T-cell (primary cell): ENCODE measurements around the gene STN1. TPM values are rescaled to one million over a fixed set of nuclear protein-coding genes. Genes with fewer than 3 reads are reported as not detected.

Source experiments
- ATAC-seq, 4 experiments: fragments of 200-7000 bp in 3 of 4; fragments of 150-1000 bp in 1 of 4; cut with Tn5 transposase; replicated peaks in 1 of 4; 1 replicate in 3 of 4; 2 replicates in 1 of 4; pipeline ENCODE4 v1.10.0; 2021; ENCODE audit warnings: moderate library complexity in 3 of 4, mild to moderate bottlenecking in 2 of 4, moderate number of reproducible peaks in 1 of 4
- CTCF ChIA-PET, 2 donors: fragments of 300-600 bp; sonication (Branson Sonifier 250); formaldehyde crosslinking; loops; one replicate each; lab custom pipeline; 2022; ENCODE audit warnings: antibody characterized with exemption in 2 of 2; lab: Charles Lee
- POLR2A ChIA-PET, 2 donors: fragments of 300-600 bp; sonication (Branson Sonifier 250); formaldehyde crosslinking; loops; one replicate each; lab custom pipeline; 2022; ENCODE audit warnings: antibody characterized with exemption in 2 of 2; lab: Charles Lee
- DNase-seq, 35 experiments: peaks; one replicate each; pipeline versions ENCODE4 v3.0.0 to v3.0.0-alpha.2; 2013 to 2023
- H3K27ac ChIP-seq: one replicate; pipeline ENCODE4 v1.5.1; 2013; ENCODE audit warnings: low read length
- H3K27me3 ChIP-seq, 2 experiments: replicated peaks in 1 of 2; 1 replicate in 1 of 2; 2 replicates in 1 of 2; pipeline versions ENCODE4 v1.6.1 to v1.7.0; 2013; ENCODE audit warnings: low read length in 1 of 2, mixed read lengths in 1 of 2; ENCODE audit not compliant: control insufficient read depth in 2 of 2, insufficient read depth in 2 of 2; ENCODE audit errors: extremely low read depth in 1 of 2
- H3K36me3 ChIP-seq, 2 donors: 1 replicate in 1 of 2; 2 replicates in 1 of 2; pipeline versions ENCODE4 v1.6.1 to v1.7.0; 2013; ENCODE audit warnings: low read length in 1 of 2; ENCODE audit not compliant: control insufficient read depth in 2 of 2, insufficient read depth in 1 of 2; ENCODE audit errors: extremely low read depth in 1 of 2
- H3K4me1 ChIP-seq, 2 experiments: 1 replicate in 1 of 2; 2 replicates in 1 of 2; pipeline versions ENCODE4 v1.6.1 to v1.7.0; 2013; ENCODE audit warnings: low read length in 2 of 2, mixed read lengths in 1 of 2; ENCODE audit not compliant: insufficient read depth in 2 of 2, control insufficient read depth in 1 of 2; ENCODE audit errors: extremely low read depth in 1 of 2
- H3K4me3 ChIP-seq, 2 donors: 1 replicate in 1 of 2; 2 replicates in 1 of 2; pipeline versions ENCODE4 v1.5.1 to v1.7.0; 2013; ENCODE audit warnings: mild to moderate bottlenecking in 2 of 2, low read length in 1 of 2, moderate library complexity in 1 of 2; ENCODE audit not compliant: control insufficient read depth in 1 of 2; ENCODE audit errors: extremely low read depth in 1 of 2
- H3K9me3 ChIP-seq: 2 replicates; pipeline ENCODE4 v1.7.0; 2013
- H3K27ac Mint-ChIP-seq, 2 donors: one replicate each; pipeline ENCODE4 v1.8.0; 2020 to 2021; ENCODE audit warnings: mild to moderate bottlenecking in 2 of 2, mixed read lengths in 2 of 2
- H3K27me3 Mint-ChIP-seq, 2 donors: one replicate each; pipeline ENCODE4 v1.8.0; 2021 to 2022; ENCODE audit warnings: mixed read lengths in 2 of 2
- H3K36me3 Mint-ChIP-seq: one replicate; pipeline ENCODE4 v1.8.0; 2021; ENCODE audit warnings: mixed read lengths
- H3K4me1 Mint-ChIP-seq, 3 donors: one replicate each; pipeline ENCODE4 v1.8.0; 2020 to 2022; ENCODE audit warnings: mixed read lengths in 3 of 3, mild to moderate bottlenecking in 1 of 3
- H3K4me3 Mint-ChIP-seq, 3 donors: one replicate each; pipeline ENCODE4 v1.8.0; 2020 to 2022; ENCODE audit warnings: mild to moderate bottlenecking in 3 of 3, mixed read lengths in 3 of 3, moderate library complexity in 3 of 3
- H3K9me3 Mint-ChIP-seq, 3 donors: one replicate each; pipeline ENCODE4 v1.8.0; 2020 to 2022; ENCODE audit warnings: mixed read lengths in 3 of 3
- WGBS: methylation state at CpG from one replicate; pipeline ENCODE4 v1.1.5; 2013; ENCODE audit warnings: missing lambda C conversion rate; ENCODE audit not compliant: insufficient coverage; 5-methylcytosine and 5-hydroxymethylcytosine counted together
- total RNA-seq, 35 experiments: library from RNA in 6 of 35; stranded (reverse) in 6 of 35; fragments of 120-200 nt in 1 of 35; gene quantifications; one replicate each; pipeline versions ENCODE4 v1.2.1 to v1.2.4 and lab custom pipeline; 2013 to 2026

STN1 gene
- total RNA-seq, 5 donors from 2014 or later (not counting 1 experiment from before 2014, with no cell fraction given): 37.6 to 47.5 (median 41.8) TPM

DNA sequence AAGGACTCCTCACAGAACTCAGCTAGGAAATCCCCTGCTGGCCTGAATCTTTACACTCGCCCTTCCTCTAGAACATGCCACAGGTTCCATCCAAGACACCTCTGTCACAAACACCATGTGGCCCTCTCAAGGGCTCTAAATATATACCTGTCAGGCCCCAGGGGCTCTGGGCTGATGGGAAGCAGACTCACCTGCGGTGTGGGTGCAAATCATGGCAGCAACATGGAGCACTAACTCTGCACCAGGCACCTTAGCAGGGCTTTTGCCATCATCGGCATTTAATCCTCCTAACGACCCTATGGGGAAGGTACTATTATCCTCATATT, 80.0 kb downstream of the STN1 start:
- CTCF ChIA-PET: no interaction called here
- 14% methylated on average over 1 of the region's 4 CpGs for WGBS

DNA sequence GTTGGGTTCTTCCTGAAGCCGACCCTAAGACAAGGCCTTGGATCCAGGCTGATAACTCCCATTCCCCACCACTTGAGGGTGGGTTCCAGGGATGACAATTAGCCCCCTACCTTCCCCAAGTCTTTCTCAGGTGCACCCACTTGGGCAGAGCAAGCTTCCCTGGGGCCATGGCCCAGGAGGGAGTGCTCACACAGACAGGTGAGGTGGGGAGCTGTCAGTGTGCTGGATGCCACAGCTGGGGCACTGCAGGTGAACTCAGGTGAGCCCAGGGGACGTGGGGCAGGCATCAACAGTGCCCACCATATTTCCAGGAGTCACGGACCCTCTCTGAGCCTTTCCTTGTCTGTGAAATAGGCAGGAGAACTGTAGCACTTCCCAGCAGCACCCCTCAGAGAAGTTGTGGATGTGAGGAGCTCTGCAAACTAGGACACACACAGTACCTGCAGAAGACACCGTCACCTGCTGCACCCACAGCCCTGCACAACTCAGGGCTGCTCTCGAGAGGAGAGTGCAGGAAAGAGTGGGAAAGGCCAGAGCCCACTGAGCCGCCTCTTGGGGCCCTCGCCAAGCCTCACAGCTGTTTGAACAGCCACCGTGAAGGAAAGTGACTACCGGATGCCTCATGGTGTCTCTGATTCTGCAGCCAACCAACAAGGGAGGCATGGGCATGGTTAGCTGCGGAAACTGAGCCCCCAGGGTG, 80.5 kb downstream of the STN1 start:
- no peak for DNase-seq
- no peak overlapping the region for H3K4me3 Mint-ChIP-seq
- Histone ChIP-seq H3K9me3 (no peaks in the 10 kb centered on the region), H3K36me3 (no peaks in the 10 kb centered on the region), H3K27ac (no peak overlapping the region), H3K4me1 (no peaks in the 10 kb centered on the region), H3K27me3 (peaks cover 0 to 4% of the 10 kb centered on the region in 2 experiments), H3K4me3 (no peak overlapping the region)
- H3K27ac Mint-ChIP-seq: no peak overlapping the region
- WGBS: 72% methylated on average over 7 of the region's 10 CpGs
- no peak for ATAC-seq
- H3K9me3 Mint-ChIP-seq: peaks cover 0 to 3% (median 0%) of the 10 kb centered on the region in 3 donors
- ChIA-PET CTCF (no interaction called here), POLR2A (interaction anchor here in 1 of 2 donors (0.6 kb wide), 1 partner anchor 19 kb away, joined by 3 read pairs; no protein-coding TSS in a partner anchor)
- H3K27me3 Mint-ChIP-seq: no peaks in the 10 kb centered on the region
- no peaks in the 10 kb centered on the region for H3K4me1 Mint-ChIP-seq
- no peaks in the 10 kb centered on the region for H3K36me3 Mint-ChIP-seq

More for the DNA sequence above, 80.0 kb downstream of the STN1 start:
- POLR2A ChIA-PET: interaction anchor here in 1 of 2 donors (0.6 kb wide), 1 partner anchor 19 kb away, joined by 3 read pairs; no protein-coding TSS in a partner anchor
- no peak for DNase-seq
- Histone ChIP-seq H3K9me3 (no peaks in the 10 kb centered on the region), H3K27me3 (peaks cover 0 to 4% of the 10 kb centered on the region in 2 experiments), H3K27ac (no peak overlapping the region), H3K4me1 (no peaks in the 10 kb centered on the region), H3K4me3 (no peak overlapping the region), H3K36me3 (no peaks in the 10 kb centered on the region)
- no peaks in the 10 kb centered on the region for H3K4me1 Mint-ChIP-seq
- H3K36me3 Mint-ChIP-seq: no peaks in the 10 kb centered on the region
- ATAC-seq: no peak
- no peak overlapping the region for H3K4me3 Mint-ChIP-seq
- no peak overlapping the region for H3K27ac Mint-ChIP-seq
- no peaks in the 10 kb centered on the region for H3K27me3 Mint-ChIP-seq
- H3K9me3 Mint-ChIP-seq: peaks cover 0 to 1% (median 0%) of the 10 kb centered on the region in 3 donors

DNA sequence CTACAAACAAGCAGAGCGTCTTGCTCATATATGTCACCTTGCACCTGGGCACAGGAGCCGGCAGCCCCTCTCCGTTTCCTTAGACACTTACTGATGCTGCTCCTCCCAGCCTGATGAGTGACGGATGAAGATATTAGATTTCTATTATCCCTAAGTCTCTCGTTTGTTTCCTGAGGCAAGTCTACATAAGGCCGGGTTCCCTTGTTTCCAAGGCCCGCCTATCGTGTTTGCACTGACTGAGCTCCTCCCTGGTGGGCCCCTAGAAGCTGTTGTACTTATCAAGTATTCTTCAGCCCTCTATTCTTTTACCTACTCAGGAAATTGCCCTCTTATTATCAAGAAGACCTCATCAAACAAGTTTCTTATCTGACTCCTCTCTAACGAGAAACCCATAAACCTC, 81.1 kb downstream of the STN1 start:
- no peak overlapping the region for H3K27ac Mint-ChIP-seq
- H3K27ac ChIP-seq: no peak overlapping the region

DNA sequence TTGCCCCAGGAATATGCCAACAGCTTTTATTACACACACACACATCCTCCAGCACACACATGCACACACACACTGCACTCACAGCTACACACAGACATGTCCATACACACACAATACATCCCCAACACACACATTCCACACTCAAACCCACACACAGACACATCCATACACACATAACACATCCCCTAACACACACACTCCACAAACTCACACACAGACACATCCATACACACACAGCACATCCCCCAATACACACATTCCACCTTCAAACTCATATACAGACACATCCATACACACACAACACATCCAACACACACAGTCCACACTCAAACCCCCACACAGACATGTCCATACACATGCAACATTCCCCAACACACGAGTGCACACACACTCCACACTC, 81.7 kb downstream of the STN1 start:
- Mint-ChIP-seq H3K4me1 (no peaks in the 10 kb centered on the region), H3K36me3 (peaks cover 2% of the 10 kb centered on the region), H3K27me3 (no peaks in the 10 kb centered on the region), H3K9me3 (peaks cover 0 to 3% (median 0%) of the 10 kb centered on the region in 3 donors), H3K27ac (no peak overlapping the region), H3K4me3 (no peak overlapping the region)
- Histone ChIP-seq H3K27me3 (peaks cover 0 to 4% of the 10 kb centered on the region in 2 experiments), H3K36me3 (no peaks in the 10 kb centered on the region), H3K9me3 (no peaks in the 10 kb centered on the region), H3K4me1 (no peaks in the 10 kb centered on the region), H3K4me3 (no peak overlapping the region), H3K27ac (no peak overlapping the region)
- POLR2A ChIA-PET: no interaction called here
- CTCF ChIA-PET: no interaction called here
- 41% methylated on average over 1 of the region's 1 CpG for WGBS
- no peak for DNase-seq
- no peak for ATAC-seq

More for the DNA sequence above, 81.1 kb downstream of the STN1 start:
- DNase-seq: no peak
- CTCF ChIA-PET: no interaction called here
- Mint-ChIP-seq H3K4me1 (no peaks in the 10 kb centered on the region), H3K27me3 (no peaks in the 10 kb centered on the region), H3K9me3 (peaks cover 0 to 3% (median 0%) of the 10 kb centered on the region in 3 donors), H3K4me3 (no peak overlapping the region), H3K36me3 (peaks cover 1% of the 10 kb centered on the region)
- no peak for ATAC-seq
- H3K4me1 ChIP-seq: no peaks in the 10 kb centered on the region
- no peak overlapping the region for H3K4me3 ChIP-seq
- POLR2A ChIA-PET: no interaction called here
- H3K36me3 ChIP-seq: no peaks in the 10 kb centered on the region
- no peaks in the 10 kb centered on the region for H3K9me3 ChIP-seq
- peaks cover 0 to 4% of the 10 kb centered on the region in 2 experiments for H3K27me3 ChIP-seq
- 84% methylated on average over 6 of the region's 9 CpGs for WGBS

DNA sequence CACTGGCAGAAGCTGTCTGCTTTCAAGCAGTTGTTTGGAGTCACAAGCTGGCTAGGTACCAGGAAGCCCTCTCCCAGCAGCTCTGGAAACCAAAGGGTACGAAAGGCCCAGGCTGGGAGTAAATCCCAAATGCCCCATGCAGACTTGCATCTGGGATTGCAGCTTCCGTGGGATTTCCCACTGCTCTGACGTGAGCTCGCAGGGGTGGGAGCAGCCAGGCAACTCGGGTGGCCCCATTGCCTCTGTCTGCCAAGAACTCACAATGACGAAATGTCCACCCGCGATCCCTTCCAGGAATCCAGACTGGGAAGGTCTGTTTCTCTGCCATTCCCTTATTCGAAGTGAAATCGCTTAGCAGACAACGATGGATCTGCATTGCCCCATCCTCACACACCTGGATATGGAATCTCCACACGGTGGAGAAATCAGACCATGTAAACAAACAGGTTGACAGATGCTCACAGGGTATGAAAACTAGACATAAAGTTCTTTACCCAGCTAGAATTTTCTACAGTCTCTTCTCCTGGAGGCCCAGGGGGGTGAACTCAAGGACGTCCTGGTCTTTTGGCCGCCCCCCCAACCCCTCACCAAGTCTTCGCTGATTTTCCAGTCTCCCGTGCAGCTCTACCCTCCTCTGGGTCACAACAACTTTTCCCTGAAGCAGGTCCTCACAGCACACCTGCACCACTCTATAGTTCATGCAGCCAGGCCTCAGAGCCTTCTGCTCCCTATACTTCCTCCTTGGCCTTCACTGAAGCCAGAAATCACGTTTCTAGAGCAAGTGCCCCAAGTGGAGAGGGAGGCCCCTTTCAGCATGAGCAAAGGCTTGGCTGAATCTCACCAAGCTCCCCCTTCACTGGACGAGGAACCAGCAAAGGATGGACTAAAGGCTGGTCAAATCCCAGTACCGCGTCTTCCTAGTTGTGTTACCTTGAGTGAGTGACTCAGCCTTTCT, 82.6 kb downstream of the STN1 start:
- Histone ChIP-seq H3K9me3 (no peaks in the 10 kb centered on the region), H3K27me3 (peaks cover 0 to 4% of the 10 kb centered on the region in 2 experiments), H3K36me3 (no peaks in the 10 kb centered on the region), H3K4me1 (no peaks in the 10 kb centered on the region), H3K4me3 (no peak overlapping the region), H3K27ac (no peak overlapping the region)
- no peak overlapping the region for H3K4me3 Mint-ChIP-seq
- ATAC-seq (no peak), DNase-seq (no peak)
- POLR2A ChIA-PET: no interaction called here
- no peaks in the 10 kb centered on the region for H3K27me3 Mint-ChIP-seq
- H3K36me3 Mint-ChIP-seq: peaks cover 2% of the 10 kb centered on the region
- H3K27ac Mint-ChIP-seq: no peak overlapping the region
- CTCF ChIA-PET: no interaction called here
- H3K4me1 Mint-ChIP-seq: no peaks in the 10 kb centered on the region
- WGBS: 80% methylated on average over 13 of the region's 20 CpGs
- peaks cover 0 to 3% (median 0%) of the 10 kb centered on the region in 3 donors for H3K9me3 Mint-ChIP-seq

DNA sequence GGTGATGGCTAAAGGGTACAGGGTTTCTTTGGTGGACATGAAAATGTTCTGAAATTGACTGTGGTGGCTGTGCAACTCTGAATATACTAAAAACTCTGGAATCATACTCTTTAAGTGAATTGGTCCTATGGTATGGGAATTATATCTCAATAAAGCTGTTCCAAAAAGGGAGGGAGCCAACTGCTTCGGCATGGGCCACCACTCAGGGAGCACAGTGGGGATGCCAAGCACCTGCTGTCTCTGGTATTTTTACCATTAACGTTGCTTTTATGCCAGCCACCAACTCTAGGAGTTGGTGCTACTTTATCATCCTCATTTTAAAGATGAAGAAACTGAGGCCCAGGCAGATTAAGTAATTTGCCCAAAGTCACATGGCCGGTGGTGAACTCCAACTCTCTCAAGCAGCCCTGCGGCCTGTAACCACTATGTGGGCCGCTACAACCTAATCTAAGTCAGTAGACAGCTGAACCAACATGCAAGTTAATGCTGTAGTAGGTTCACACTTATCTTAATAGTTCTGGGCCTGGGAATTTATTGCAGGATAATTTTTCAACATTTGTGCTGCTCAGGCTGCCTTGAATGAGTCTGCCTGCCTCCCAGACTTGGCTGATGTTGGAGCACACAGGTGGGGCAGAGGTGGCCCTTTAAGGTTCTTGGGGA, 83.4 kb downstream of the STN1 start:
- Mint-ChIP-seq H3K9me3 (peaks cover 0 to 3% (median 0%) of the 10 kb centered on the region in 3 donors), H3K4me1 (no peaks in the 10 kb centered on the region), H3K4me3 (no peak overlapping the region), H3K36me3 (peaks cover 2% of the 10 kb centered on the region), H3K27me3 (no peaks in the 10 kb centered on the region), H3K27ac (no peak overlapping the region)
- H3K4me1 ChIP-seq: no peaks in the 10 kb centered on the region
- ATAC-seq: no peak
- H3K27ac ChIP-seq: no peak overlapping the region
- no peak for DNase-seq
- 60% methylated on average over 3 of the region's 5 CpGs for WGBS
- H3K36me3 ChIP-seq: no peaks in the 10 kb centered on the region
- no peak overlapping the region for H3K4me3 ChIP-seq
- no peaks in the 10 kb centered on the region for H3K9me3 ChIP-seq
- ChIA-PET CTCF (no interaction called here), POLR2A (interaction anchor here in 1 of 2 donors (0.7 kb wide), 1 partner anchor 101 kb away, joined by 3 read pairs; no protein-coding TSS in a partner anchor)
- H3K27me3 ChIP-seq: peaks cover 0 to 4% of the 10 kb centered on the region in 2 experiments
